GM19397 (cell line): ENCODE results near the gene SGIP1.

Experiments used
- ATAC-seq: cut with Tn5 transposase; IDR thresholded peaks from one replicate; pipeline ENCODE4 v1.9.1; 2021; ENCODE audit warnings: mild to moderate bottlenecking, moderate library complexity; ENCODE audit not compliant: unreplicated experiment

SGIP1 gene

DNA sequence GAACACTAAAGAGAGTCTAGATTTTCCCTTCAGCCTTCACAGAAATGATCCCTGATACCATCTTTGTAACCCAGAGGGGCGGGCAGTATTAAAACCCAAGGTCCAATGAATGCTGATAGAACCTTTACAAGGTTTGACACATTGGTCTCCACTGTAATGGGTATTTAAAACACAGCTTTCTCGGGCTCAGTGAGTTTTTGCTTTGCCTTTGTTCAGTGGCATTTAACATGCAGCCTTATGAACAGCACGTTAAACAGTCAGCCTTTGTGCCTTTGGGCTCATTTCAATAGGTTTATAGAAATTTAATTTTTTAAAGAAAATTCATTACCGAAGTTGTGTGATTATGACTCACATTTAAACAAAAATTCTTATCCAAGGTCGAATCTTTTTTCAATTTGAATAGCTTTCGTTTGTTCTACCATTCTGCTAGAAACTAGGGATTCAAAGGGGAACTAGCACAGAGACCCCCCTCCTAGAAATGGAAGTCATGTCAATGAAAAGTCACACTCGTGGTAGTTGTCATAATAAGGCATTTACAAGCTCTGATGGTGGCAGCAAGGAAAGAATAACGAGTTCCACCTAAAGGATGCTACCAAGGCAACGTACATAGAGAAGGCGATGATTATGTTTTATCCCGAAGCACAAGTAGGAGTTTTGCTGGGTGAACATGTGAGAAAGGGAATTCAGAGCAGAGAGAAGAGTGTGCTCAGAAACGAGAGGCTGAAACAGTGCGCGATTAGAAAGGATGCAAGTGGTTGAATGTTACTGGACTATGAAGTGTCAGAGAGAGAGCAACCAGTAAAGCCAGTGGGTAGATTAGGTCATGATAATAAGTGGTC is 66.2 kb downstream of the SGIP1 start:
- ATAC-seq, result no peak

- no peak for ATAC-seq
Measured at GRCh38 chr1:66605419-66605997, 71.6 kb downstream of the SGIP1 start.

DNA sequence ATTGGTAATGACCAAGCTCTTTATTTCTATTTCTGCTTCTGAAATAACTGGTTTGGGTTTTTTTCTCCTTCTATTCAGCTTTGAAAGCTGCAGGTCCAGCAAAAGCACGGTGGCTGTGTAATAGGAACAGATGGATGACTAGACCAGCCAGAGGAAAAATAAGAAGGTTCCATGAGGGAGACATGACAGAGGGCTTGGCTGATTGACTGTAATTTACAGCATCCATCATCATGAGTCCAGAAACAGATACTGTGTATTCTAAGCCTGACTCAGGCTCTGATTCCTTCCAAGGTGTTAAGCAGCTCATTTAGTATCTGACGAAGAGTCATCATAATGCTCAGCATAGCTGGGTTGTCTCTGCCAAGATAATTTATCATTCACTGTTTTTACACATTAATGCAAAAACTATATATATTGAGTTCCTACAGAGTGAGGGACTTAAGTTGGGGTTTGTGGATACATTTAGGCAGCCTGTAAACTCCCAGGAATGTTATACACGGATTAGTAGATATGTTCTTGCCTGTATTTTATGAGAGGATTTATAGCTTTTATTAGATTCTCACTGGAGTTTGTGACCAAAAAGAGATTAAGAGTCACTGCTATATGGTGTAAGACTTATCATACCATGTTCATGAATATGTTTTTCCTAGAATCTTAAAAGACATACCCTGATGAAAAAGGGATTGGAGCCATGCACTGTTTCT is 72.6 kb downstream of the SGIP1 start:
- ATAC-seq, result no peak

GRCh38 chr1:66607458-66607857 is 73.5 kb downstream of the SGIP1 start:
- no peak for ATAC-seq

DNA sequence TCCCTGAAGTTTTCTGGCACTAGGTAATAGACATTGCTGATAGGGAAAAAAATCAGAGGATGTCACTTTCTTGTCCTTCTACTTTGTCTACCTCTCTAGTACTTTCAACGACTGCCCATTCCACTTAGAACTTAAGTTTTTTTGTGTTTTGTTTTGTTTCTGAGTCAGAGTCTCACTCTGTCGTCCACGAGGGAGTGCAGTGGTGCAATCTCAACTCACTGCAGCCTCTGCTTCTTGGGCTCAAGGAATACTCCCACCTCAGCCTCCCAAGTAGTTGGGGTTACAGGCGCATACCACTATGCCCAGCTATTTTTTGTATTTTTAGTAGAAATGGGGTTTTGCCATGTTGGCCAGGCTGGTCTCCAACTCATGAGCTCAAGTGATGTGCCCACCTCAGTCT is 79.2 kb downstream of the SGIP1 start:
- no peak for ATAC-seq

GRCh38 chr1:66617362-66618184 is 83.6 kb downstream of the SGIP1 start:
- ATAC-seq, result no peak

- no peak for ATAC-seq
Measured at GRCh38 chr1:66618390-66618789, 84.4 kb downstream of the SGIP1 start.

DNA sequence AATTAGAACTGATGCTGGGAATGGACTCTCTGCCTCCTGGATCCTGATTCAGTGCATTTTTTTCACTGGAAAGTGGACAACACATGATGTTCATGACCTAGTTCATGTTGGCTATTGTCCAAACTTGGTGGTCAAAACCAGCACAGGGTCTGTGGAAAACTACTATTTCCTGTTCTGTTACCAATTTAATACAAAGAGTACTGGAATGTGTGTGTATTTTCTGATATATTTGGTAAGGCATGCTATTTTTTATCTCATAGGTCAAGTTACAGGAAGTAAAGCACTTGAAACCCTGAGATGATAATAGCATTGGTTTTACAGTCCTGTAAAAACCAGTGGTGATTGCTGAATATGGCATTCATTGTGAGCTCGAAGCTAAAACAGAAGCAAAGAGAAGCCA is 89.9 kb downstream of the SGIP1 start:
- no peak for ATAC-seq

GRCh38 chr1:66624412-66625060 is 90.6 kb downstream of the SGIP1 start:
- ATAC-seq, result no peak

- no peak for ATAC-seq
Measured at GRCh38 chr1:66626261-66626660, 92.3 kb downstream of the SGIP1 start.

GRCh38 chr1:66628926-66629325 is 95.0 kb downstream of the SGIP1 start:
- ATAC-seq, result no peak

DNA sequence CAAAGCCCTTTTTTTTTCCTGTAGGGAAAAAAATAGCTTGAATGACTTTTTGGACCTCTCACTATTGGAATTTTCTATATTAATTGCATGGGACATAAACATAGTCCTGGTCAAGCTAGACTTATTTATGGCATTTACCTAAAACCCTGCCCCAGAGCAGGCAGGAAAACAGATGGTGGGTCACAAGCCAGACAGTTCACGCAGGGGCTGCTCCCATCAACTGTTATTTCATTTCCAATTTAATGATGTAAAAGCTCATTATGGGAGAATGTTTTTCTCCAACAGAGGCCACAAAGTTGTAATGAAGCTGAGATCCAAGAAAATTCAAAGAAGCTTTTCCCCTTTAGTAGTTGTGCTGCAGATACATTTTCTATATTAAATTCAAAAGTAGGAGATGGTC is 99.2 kb downstream of the SGIP1 start:
- ATAC-seq, result no peak

DNA sequence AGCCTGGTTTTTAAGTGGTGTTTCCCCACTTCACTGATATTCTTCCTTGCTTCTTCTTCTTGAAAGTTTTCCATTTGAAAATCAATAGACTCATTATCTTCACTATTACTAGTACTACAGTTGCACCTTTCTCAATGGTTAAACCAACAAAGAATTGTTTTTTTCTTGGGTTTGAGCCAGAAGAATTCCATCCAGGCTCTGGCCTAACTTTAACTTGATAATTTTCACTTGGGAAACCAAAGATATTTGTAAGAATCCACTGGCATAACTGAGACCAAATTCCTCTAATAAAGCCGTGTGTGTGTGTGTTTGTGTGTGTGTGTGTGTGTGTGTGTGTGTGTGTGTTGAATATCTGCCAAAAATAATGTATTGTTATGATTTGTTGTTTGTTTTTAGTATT is 103.2 kb downstream of the SGIP1 start:
- no peak for ATAC-seq

- no peak for ATAC-seq
Measured at GRCh38 chr1:66641891-66642473, 108.0 kb downstream of the SGIP1 start.

GRCh38 chr1:66642992-66643391 is 109.0 kb downstream of the SGIP1 start:
- ATAC-seq, result no peak

GRCh38 chr1:66644331-66644730 is 110.4 kb downstream of the SGIP1 start:
- ATAC-seq, result no peak

DNA sequence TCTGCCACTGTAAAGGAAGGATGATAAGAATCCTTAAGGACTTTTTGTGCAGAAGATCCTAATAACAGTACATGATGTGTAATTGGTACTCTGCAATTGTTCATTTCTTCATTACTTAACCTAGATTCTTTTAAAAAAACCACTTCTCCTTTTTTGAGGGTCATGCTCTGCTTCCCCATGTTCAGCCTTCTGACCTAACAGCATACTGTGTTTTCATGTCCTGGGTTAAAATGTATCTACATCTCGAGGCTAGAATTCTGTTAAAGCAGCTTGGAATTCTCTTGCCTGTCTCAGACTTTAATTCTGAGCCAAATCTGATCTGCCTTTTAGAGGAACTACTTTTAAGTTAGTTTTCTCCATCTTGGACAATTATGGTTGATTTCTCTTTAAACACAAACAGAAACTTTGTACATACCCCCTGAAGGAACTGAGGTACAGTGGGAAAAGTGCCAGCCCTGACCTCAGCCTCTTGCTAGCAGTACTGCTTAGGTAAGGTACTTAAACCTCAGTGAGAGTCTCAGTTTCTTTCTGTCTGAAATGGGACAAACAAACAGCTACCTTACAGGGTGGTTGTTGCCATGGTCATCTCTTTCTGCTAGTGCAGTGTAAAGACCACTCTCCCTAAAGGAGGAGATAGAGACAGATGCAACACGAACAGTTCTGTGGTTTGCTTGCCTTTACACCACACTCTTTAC is 115.1 kb downstream of the SGIP1 start:
- ATAC-seq, result peak; percentile 87

DNA sequence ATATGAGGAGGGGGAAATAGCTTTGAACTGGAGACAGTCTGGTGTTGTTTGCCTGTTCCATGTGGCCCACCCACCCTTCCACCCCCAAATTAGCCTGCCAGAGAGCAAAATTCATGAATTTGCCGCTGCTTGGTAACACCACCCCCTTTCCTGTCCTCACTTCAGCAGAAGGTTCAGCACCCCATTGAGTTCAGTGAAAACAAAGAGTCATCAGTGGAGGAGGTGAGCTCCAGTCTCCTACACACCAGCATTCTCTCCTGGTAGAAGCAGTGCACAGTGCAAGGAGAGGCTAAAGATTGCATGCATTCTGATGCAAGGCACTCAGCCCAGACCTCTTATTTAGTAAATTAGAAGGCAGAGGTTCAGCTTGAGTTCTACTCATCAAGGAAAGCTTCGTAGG is 118.6 kb downstream of the SGIP1 start:
- no peak for ATAC-seq

DNA sequence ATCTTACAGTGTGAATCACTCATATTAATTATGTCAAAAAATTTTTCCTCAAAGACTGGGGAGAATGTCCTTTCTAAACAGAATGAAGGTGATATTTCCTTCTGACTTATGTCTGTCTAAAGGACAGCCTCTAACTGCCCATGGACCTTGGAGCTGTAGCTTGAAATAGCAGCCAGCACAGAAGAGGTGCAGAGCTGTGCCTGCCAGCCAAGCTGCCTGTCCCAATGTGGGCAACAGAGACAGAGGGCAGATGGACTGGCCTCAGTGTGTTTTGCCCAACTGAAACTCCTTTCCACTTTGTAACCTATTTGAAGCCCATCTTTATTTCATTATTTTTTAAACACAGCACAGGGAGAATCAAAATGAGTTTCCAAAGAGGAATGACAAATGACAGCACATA is 120.7 kb downstream of the SGIP1 start:
- ATAC-seq, result no peak

DNA sequence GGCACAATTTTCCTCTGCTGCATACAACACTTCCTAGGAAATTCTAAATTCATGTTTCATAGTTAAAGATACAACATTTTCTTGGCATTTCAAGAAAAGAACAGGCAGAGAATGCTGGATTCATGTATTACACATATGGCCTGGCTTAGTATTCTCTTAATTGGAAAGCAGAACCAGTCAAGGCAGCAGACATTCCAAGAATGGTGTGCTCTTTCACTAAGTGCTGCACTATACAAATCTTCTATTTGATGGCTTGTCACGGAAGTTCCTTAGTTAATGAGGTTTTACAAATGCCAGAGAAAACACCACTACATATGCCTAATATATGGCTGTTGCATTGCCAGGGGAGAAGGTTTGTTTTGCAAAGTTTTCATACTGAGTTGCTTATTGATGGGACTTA is 137.5 kb downstream of the SGIP1 start:
- ATAC-seq, result no peak
